HCT116 (cell line): ENCODE results near the gene RIPK4. TPM values are rescaled to one million over a fixed set of nuclear protein-coding genes. Genes with fewer than 3 reads are reported as not detected.

Source experiments
- ATAC-seq: fragments of 200-7000 bp; cut with Tn5 transposase; 2 replicates; pipeline ENCODE4 v1.9.1; 2020; ENCODE audit warnings: mild to moderate bottlenecking, moderate library complexity
- BruUV-seq: library from RNA; stranded (reverse); fragments of 400-500 nt; replicated peaks from 2 replicates; lab custom pipeline; 2021; lab: Mats Ljungman, UMichigan
- CTCF ChIA-PET: fragments of 300-600 bp; sonication (Branson Sonifier 250); formaldehyde crosslinking; loops from one replicate; lab custom pipeline; 2021; ENCODE audit warnings: antibody characterized with exemption; lab: Charles Lee
- POLR2A ChIA-PET: fragments of 300-600, 350-600 bp; sonication (Branson Sonifier 250); formaldehyde crosslinking; loops from one replicate; lab custom pipeline; 2021; ENCODE audit warnings: antibody characterized with exemption; lab: Charles Lee
- RAD21 ChIA-PET, 2 experiments: fragments of 300-600 bp; sonication (Branson Sonifier 250); formaldehyde crosslinking; loops; one replicate each; lab custom pipeline; 2023; ENCODE audit warnings: low total read pairs in 2 of 2; ENCODE audit not compliant: uncharacterized antibody in 2 of 2, unreplicated experiment in 2 of 2, low non-redundant PET in 1 of 2; lab: Charles Lee
- DNase-seq: peaks from one replicate; pipeline ENCODE4 v3.0.0-alpha.2; 2010; ENCODE audit warnings: low read depth, low spot score
- H2AFZ ChIP-seq: fragments of 200-600 bp; shearing (Covaris generic), sonication (generic); 2 replicates; pipeline ENCODE4 v1.6.1; 2017; ENCODE audit warnings: low read depth, mixed run types, mixed read lengths, antibody characterized with exemption, low read length; ENCODE audit not compliant: poor library complexity, severe bottlenecking
- H3K27ac ChIP-seq: 2 replicates; pipeline ENCODE4 v1.5.1; 2012; ENCODE audit warnings: low read depth, low read length
- H3K27me3 ChIP-seq: fragments of 200-600 bp; sonication (generic); 2 replicates; pipeline ENCODE4 v1.6.1; 2016; ENCODE audit warnings: mixed run types, low read length, mixed read lengths; ENCODE audit not compliant: insufficient read depth
- H3K36me3 ChIP-seq, 2 experiments: fragments of 200-500 bp in 1 of 2; fragments of 200-600 bp in 1 of 2; sonication (Bioruptor generic) in 1 of 2; sonication (generic) in 1 of 2; 2 replicates each; pipeline versions ENCODE4 v1.5.1 to v1.6.1; 2014 to 2016; ENCODE audit warnings: low read length in 2 of 2, inconsistent platforms in 1 of 2, mixed read lengths in 1 of 2, mixed run types in 1 of 2; ENCODE audit not compliant: insufficient read depth in 2 of 2, control insufficient read depth in 1 of 2
- H3K4me1 ChIP-seq, 2 experiments: fragments of 200-600 bp in 1 of 2; sonication (generic) in 1 of 2; 2 replicates each; pipeline versions ENCODE4 v1.5.1 to v1.6.1; 2012 to 2017; ENCODE audit warnings: low read length in 2 of 2, inconsistent platforms in 1 of 2, mild to moderate bottlenecking in 1 of 2, mixed read lengths in 1 of 2, mixed run types in 1 of 2, moderate library complexity in 1 of 2; ENCODE audit not compliant: insufficient read depth in 2 of 2, control insufficient read depth in 1 of 2
- H3K4me2 ChIP-seq: fragments of 200-600 bp; sonication (generic); 2 replicates; pipeline ENCODE4 v1.6.1; 2017; ENCODE audit warnings: mixed run types, low read length, mixed read lengths
- H3K4me3 ChIP-seq, 2 experiments: fragments of 200-600 bp in 1 of 2; sonication (generic) in 1 of 2; replicated peaks in 1 of 2; 2 replicates each; pipeline ENCODE4 v1.5.1; 2011 to 2016; ENCODE audit warnings: low read length in 2 of 2, control low read depth in 1 of 2, low read depth in 1 of 2, mild to moderate bottlenecking in 1 of 2, mixed read lengths in 1 of 2, mixed run types in 1 of 2
- H3K79me2 ChIP-seq: fragments of 200-600 bp; sonication (generic); 2 replicates; pipeline ENCODE4 v1.6.1; 2017; ENCODE audit warnings: mild to moderate bottlenecking, mixed run types, low read length, moderate library complexity, mixed read lengths; ENCODE audit not compliant: insufficient read depth
- H3K9ac ChIP-seq: fragments of 200-600 bp; sonication (generic); 2 replicates; pipeline ENCODE4 v1.6.1; 2016; ENCODE audit warnings: low read length, mixed read lengths
- H3K9me2 ChIP-seq: fragments of 200-600 bp; sonication (generic), shearing (Covaris generic); 2 replicates; pipeline ENCODE4 v1.6.1; 2017; ENCODE audit warnings: mixed run types, mild to moderate bottlenecking, moderate library complexity; ENCODE audit not compliant: insufficient read depth
- H3K9me3 ChIP-seq, 2 experiments: fragments of 200-500 bp in 1 of 2; fragments of 200-600 bp in 1 of 2; sonication (Bioruptor generic) in 1 of 2; sonication (generic) in 1 of 2; 2 replicates each; pipeline ENCODE4 v1.6.1; 2014 to 2017; ENCODE audit warnings: low read length in 2 of 2, mixed read lengths in 2 of 2, inconsistent platforms in 1 of 2, low read depth in 1 of 2, mild to moderate bottlenecking in 1 of 2, mixed run types in 1 of 2, moderate library complexity in 1 of 2; ENCODE audit not compliant: control insufficient read depth in 1 of 2, insufficient read depth in 1 of 2
- H4K20me1 ChIP-seq: fragments of 200-600 bp; sonication (generic), shearing (Covaris generic); 2 replicates; pipeline ENCODE4 v1.6.1; 2017; ENCODE audit warnings: mixed run types, mild to moderate bottlenecking, moderate library complexity; ENCODE audit not compliant: insufficient read depth
- ATF3 ChIP-seq: IDR thresholded peaks from 2 replicates; pipeline ENCODE4 v1.6.1; 2012
- CBX3 ChIP-seq: IDR thresholded peaks from 2 replicates; pipeline ENCODE4 v1.6.1; 2012; ENCODE audit warnings: low read depth
- CTCF ChIP-seq, 3 experiments: fragments of 200-600 bp in 1 of 3; sonication (generic) in 1 of 3; IDR thresholded peaks in 2 of 3; conservative IDR thresholded peaks in 1 of 3; 2 replicates each; pipeline ENCODE4 v1.5.1; 2012 to 2017; ENCODE audit warnings: low read depth in 2 of 3, low read length in 2 of 3, antibody characterized with exemption in 1 of 3, borderline replicate concordance in 1 of 3, control low read depth in 1 of 3, mild to moderate bottlenecking in 1 of 3, mixed read lengths in 1 of 3, mixed run types in 1 of 3, moderate library complexity in 1 of 3; ENCODE audit not compliant: insufficient read depth in 1 of 3
- EGR1 ChIP-seq: IDR thresholded peaks from 2 replicates; pipeline ENCODE4 v1.6.1; 2012; ENCODE audit warnings: low read depth
- ELF1 ChIP-seq: IDR thresholded peaks from 2 replicates; pipeline ENCODE4 v1.6.1; 2012; ENCODE audit warnings: low read depth, borderline replicate concordance
- EZH2 ChIP-seq: fragments of 200-600 bp; sonication (generic); IDR thresholded peaks from 2 replicates; pipeline ENCODE4 v1.6.1; 2017; ENCODE audit warnings: antibody characterized with exemption, mixed run types
- EZH2phosphoT487 ChIP-seq: fragments of 200-600 bp; IDR thresholded peaks from 2 replicates; pipeline ENCODE4 v1.6.1; 2018; ENCODE audit warnings: antibody characterized with exemption, borderline replicate concordance
- FOSL1 ChIP-seq: IDR thresholded peaks from 2 replicates; pipeline ENCODE4 v1.6.1; 2012; ENCODE audit warnings: low read depth
- JUND ChIP-seq: IDR thresholded peaks from 2 replicates; pipeline ENCODE4 v1.6.1; 2012
- RAD21 ChIP-seq: IDR thresholded peaks from 2 replicates; pipeline ENCODE4 v1.6.1; 2012; ENCODE audit warnings: low read depth, mild to moderate bottlenecking
- SP1 ChIP-seq: IDR thresholded peaks from 2 replicates; pipeline ENCODE4 v1.6.1; 2012; ENCODE audit warnings: low read depth
- TCF7L2 ChIP-seq: IDR thresholded peaks from 2 replicates; pipeline ENCODE4 v1.7.0; 2011; ENCODE audit warnings: borderline replicate concordance, inconsistent platforms; ENCODE audit not compliant: insufficient read depth, insufficient read length; ENCODE audit errors: extremely low read depth
- ZBTB33 ChIP-seq: IDR thresholded peaks from 2 replicates; pipeline ENCODE4 v1.6.1; 2011; ENCODE audit warnings: mild to moderate bottlenecking, low read length, moderate library complexity; ENCODE audit not compliant: insufficient replicate concordance; ENCODE audit errors: extremely low read depth
- intact Hi-C: fragments of 100-400 bp; cut with micrococcal nuclease; formaldehyde crosslinking; loops from 2 replicates; pipeline ENCODE4 v1.10.0; 2022
- total RNA-seq: library from RNA; stranded (reverse); gene quantifications from one replicate; pipeline ENCODE4 v1.2.1, GENCODE V29; 2021; ENCODE audit not compliant: unreplicated experiment
- TF ChIP-seq, protein P1 (sequence below): IDR thresholded peaks from 2 replicates; pipeline ENCODE4 v1.6.1; 2012; ENCODE audit warnings: low read depth
- TF ChIP-seq, protein P2 (sequence below): IDR thresholded peaks from 2 replicates; pipeline ENCODE4 v1.6.1; 2012

Gene RIPK4
- total RNA-seq, 1 experiment from 2014 or later = 9.9 TPM

- Histone ChIP-seq H3K9me2 (no peaks in the 10 kb centered on the region), H3K79me2 (no peaks in the 10 kb centered on the region), H3K4me1 (peaks cover 21 to 37% of the 10 kb centered on the region in 2 experiments), H3K9me3 (no peaks in the 10 kb centered on the region), H3K36me3 (no peaks in the 10 kb centered on the region), H3K4me2 (no peak overlapping the region), H3K27me3 (peaks cover 55% of the 10 kb centered on the region), H4K20me1 (no peaks in the 10 kb centered on the region), H2AFZ (no peak overlapping the region), H3K27ac (no peak overlapping the region), H3K9ac (no peak overlapping the region), H3K4me3 (no peak overlapping the region)
- ChIA-PET POLR2A (no interaction called here), CTCF (interaction anchor here (3.9 kb wide), 1 partner anchor 169 kb away, joined by 19 read pairs; no protein-coding TSS in a partner anchor), RAD21 (interaction anchor here in 1 of 2 experiments (1.0 kb wide), 1 partner anchor 169 kb away, joined by 4 read pairs; no protein-coding TSS in a partner anchor)
- no peak for TF ChIP-seq SP1
- no peak for TF ChIP-seq ATF3
- TF ChIP-seq, protein P1, sequence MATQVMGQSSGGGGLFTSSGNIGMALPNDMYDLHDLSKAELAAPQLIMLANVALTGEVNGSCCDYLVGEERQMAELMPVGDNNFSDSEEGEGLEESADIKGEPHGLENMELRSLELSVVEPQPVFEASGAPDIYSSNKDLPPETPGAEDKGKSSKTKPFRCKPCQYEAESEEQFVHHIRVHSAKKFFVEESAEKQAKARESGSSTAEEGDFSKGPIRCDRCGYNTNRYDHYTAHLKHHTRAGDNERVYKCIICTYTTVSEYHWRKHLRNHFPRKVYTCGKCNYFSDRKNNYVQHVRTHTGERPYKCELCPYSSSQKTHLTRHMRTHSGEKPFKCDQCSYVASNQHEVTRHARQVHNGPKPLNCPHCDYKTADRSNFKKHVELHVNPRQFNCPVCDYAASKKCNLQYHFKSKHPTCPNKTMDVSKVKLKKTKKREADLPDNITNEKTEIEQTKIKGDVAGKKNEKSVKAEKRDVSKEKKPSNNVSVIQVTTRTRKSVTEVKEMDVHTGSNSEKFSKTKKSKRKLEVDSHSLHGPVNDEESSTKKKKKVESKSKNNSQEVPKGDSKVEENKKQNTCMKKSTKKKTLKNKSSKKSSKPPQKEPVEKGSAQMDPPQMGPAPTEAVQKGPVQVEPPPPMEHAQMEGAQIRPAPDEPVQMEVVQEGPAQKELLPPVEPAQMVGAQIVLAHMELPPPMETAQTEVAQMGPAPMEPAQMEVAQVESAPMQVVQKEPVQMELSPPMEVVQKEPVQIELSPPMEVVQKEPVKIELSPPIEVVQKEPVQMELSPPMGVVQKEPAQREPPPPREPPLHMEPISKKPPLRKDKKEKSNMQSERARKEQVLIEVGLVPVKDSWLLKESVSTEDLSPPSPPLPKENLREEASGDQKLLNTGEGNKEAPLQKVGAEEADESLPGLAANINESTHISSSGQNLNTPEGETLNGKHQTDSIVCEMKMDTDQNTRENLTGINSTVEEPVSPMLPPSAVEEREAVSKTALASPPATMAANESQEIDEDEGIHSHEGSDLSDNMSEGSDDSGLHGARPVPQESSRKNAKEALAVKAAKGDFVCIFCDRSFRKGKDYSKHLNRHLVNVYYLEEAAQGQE = no peak
- TF ChIP-seq, protein P2, sequence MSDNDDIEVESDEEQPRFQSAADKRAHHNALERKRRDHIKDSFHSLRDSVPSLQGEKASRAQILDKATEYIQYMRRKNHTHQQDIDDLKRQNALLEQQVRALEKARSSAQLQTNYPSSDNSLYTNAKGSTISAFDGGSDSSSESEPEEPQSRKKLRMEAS = no peak
- TF ChIP-seq JUND = no peak
- no peak for TF ChIP-seq FOSL1
- no peak for TF ChIP-seq EZH2
- TF ChIP-seq RAD21 = no peak
- no peak for TF ChIP-seq ELF1
- no peak for TF ChIP-seq ZBTB33
- TF ChIP-seq EGR1 = no peak
- no peak for TF ChIP-seq EZH2phosphoT487
- no peak for TF ChIP-seq CTCF (IDR thresholded peaks at IDR 0.05 in 2 of 3, conservative IDR thresholded peaks at IDR 0.05 in 1 of 3; ENCODE audit: borderline replicate concordance in 1 of 3, insufficient read depth in 1 of 3, low read depth in 2 of 3, low read length in 2 of 3)
- TF ChIP-seq TCF7L2 = no peak
- TF ChIP-seq CBX3 = no peak
- ATAC-seq (no peak), DNase-seq (no peak)
- intact Hi-C loops = no loop called here
- BruUV-seq = no TSS peak
Measured at GRCh38 chr21:41781050-41781410, 14.2 kb upstream of the RIPK4 start.
